HG02759 (cell line): ENCODE data around the gene ITGA7.
A peak's percentile ranks its signal among the peaks of the same experiment; 100 is the strongest.

ENCODE experiments used
- ATAC-seq: cut with Tn5 transposase; IDR thresholded peaks from one replicate; pipeline ENCODE4 v1.9.1; 2021; ENCODE audit warnings: mild to moderate bottlenecking, moderate library complexity; ENCODE audit not compliant: unreplicated experiment

The ITGA7 gene

DNA sequence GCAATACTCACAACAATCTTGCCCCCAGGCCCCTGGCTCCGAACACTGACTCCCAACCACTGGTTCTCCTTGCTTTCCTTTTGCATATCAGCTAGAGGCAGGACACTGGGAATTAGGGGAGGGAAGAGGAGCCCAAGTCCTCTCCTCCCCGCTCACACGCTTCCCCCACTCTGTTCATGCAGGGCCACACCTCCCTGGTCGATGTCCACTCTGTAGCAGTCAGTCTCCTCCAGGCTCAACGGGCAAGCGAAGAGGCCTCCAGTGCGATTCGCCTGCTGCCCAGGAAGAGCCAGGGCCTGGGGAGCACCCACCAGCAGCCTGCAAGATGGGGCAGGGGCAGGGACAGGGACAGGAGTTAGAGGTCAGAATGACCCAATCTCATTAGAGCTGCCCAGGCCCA lies 4.8 kb downstream of the ITGA7 start:
- ATAC-seq: no peak

DNA sequence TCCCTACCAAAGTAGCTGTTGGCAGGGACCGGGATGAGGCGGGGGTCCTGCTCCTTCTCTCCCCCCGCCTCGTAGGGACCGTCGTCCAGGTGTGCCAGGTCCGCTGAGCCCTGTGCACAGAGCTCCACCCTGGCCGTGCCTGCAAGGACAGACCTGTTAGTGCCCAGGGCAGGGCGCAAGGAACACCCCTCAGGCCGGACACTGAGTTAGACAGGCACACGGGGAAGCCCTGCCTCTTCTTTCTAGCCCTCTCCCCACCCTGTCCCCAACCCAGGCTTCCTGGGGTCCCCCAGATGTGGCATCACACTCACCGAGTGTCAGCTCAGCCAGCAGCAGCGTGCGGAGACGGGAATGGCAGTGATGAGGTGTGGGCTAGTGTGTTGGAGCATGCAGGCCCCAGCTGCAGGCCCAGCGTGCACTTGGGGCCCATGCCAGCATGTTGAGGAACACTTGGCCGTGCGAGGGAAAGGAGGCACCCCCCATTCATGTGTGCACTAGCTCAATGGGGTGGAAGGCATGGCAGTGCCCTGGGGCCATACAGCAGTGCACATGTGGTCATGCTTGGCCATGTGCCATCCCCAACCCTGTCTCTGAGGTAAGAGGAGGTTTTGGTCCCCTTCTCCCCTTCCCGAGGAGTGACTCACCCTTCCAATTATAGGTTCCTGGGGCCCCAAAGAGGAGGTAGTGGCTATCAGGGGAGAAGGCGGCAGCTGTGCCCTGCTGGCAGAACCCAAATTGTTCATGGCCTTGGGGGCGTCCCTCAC lies 7.3 kb downstream of the ITGA7 start:
- ATAC-seq: no peak

DNA sequence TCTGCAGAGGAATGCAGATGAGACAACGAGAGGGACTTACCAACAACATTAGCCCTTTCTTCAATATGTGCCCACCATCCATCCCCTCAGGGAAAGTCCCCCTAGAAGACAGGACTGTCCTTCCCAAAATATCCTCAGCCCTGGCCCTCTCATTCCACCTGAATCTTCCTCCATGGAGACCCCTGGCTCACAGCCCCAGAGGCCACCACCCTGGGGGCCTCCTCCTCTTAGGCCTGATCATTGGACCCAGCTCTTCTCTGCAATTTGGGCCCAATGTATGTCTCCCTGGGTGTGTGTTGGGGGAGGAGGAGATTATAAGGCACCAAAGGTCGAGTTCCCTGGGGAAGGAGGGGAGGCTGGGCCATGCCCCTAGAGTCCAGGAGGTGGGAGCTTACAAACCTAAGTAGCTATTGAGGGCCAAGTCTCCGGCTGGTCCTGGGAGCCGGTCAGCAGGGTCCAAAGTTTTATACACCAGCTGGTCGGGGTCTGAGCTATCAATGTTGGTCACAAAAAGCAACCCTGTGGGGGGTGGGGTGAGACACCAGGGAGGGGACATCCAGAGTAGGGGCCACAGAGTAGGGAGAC lies 8.1 kb downstream of the ITGA7 start:
- no peak for ATAC-seq

DNA sequence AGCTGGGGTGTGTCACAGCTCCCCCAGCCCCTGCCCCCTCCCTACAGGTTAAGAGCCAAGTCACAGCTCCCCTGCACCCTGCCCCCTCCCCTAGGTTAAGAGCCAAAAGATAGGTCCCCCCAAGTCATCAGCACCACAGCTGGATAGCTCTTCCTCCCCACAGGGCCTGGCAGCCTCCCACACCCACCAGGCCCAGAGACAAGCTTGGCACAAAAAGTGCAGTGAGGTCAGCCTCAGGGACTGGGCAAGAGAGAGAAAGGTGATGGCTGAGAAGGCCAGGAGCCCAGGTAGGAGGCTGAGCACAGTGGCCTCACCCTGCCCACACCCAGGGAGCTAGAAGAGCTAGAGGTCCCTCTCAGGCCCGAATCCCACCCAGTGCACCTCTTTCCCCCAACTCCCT lies 8.7 kb downstream of the ITGA7 start:
- ATAC-seq: no peak

DNA sequence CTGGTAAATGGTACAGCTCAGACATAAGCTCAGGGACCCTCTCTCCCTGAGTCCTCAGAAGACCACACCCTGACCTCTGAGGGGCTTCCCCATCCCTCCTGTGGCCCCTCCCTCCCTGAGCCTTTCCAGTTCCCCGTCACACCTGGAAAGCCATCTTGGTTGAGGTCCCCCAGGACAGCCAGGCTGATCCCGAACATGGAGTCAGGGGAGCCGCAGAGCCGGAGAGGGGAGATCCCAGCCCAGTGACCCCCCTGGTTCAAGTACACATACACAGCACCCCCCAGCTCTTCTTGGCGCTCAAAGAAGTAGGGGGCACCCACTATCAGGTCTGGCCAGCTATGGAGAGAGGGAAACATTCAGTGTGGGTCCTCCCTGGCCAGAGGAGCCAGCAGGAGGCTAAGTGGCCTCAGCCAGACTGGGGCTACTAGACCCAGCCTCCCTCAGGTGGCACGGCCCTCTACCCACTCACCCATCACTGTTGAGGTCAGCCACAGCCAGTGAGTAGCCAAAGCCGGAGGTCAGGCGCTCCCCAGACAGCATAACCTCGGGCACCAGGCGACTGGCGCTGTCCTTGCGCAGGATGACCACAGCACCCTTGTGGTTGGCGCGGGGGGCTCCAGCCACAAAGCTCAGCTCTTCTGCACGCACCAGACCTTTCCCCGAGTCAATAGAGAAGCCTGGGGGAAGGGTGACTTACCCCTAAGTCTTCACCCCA lies 9.3 kb downstream of the ITGA7 start:
- no peak for ATAC-seq

DNA sequence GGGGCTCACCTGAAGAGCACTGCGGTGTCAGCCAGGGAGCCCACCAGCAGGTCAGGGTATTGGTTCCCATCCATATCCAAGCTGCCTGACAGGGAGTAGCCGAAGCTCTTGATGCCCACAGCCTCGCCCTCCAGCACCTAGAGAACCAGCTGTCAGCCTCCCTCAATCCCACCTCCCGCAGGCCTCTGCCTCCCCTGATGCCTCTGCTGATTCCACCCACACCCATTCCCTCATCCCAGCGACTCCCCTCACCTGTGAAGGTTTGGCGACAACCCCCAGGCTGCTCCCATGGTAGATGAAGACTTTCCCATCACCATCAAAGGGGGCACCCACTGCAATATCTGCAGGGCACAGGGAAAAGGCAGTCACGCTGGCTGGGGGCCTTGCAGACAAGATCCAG lies 10.0 kb downstream of the ITGA7 start:
- ATAC-seq: no peak

DNA sequence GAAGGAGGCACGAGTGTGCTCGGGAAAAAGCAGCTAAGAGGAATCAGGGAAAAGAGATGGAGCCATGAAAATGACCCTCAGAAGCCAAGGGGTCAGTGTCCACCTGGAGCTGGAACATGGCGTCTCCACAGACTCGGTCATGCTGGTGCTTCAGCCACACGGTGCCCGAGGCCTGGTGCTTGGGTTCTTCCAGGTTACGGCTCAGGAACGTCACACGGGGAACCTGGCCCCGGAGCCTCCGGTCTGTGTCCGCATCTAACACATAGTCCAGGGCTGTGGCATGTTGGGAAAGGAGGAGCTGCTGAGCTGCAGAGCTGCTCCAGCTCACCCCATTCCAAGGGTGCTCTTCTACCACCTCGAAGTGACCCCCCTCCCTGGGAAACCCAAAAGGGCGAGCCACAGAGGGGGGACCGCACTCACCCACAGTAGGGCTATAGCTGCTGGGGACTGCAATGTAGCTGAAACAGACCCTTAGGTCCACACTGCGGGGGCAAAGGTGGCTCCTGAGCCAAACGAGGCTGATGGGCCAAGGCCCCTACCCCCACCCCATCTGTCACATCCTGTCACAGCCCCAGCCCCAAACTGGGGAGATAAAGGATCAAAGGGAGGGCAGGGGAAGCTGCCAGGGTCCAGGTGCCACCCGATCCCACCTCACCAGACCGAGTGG lies 10.8 kb downstream of the ITGA7 start:
- ATAC-seq: no peak

DNA sequence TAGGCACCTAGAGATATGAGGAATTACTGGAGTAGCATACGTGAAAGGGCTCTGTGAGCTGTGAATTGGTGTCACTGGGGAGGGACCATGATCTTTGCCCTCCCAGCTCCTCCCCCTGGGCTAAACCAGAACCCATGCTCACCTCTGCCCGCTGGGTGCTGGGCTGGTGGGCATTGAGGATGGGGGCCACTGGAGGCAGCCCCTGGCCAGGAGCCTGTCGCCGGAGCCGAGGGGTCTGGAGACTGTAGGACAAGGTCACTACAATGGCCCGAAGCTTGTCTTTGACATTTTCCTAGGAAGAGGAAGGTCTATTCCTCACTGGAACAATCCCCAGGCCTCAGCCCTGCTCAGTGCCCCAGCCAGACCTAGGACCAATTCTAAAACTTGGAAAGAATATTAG lies 11.6 kb downstream of the ITGA7 start:
- ATAC-seq: no peak

DNA sequence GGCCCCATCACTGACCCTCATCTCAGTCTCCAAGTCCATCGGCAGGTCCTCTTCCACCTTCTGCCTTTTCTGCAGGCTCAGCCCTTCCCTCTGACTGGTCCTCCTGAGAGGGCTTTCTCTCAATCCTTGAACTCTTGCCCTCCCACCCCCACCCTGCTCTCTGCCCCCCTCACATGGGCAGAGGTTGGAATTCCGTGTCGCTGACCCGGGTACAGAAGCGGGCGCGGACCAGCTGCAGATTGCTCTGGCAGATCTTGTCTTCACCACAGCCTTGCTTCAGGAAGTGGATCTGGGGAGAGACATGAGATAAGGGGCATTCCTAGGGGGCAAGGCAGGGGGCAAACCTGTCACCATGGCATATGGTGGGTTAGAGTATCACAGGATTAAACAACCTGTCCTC lies 12.4 kb downstream of the ITGA7 start:
- ATAC-seq: no peak

DNA sequence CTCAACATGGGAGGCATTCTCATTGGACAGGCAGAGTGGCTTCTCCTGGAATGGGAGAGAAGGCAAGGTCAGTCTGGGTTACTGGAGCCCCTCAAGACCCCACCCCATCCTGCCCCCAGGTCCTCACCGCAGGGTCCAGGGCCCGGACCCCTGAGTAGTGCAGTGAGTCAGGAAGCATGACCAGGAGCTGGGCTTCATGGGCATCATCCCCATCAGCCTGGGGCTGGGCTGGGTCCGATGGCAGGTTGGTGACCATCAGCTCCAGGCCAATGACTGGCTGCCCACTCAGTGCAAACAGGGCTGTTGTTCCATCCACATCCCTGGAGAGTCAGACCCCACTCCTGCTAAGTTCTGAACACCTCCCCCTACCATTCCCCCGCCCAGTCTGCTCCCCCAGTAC lies 13.1 kb downstream of the ITGA7 start:
- no peak for ATAC-seq

DNA sequence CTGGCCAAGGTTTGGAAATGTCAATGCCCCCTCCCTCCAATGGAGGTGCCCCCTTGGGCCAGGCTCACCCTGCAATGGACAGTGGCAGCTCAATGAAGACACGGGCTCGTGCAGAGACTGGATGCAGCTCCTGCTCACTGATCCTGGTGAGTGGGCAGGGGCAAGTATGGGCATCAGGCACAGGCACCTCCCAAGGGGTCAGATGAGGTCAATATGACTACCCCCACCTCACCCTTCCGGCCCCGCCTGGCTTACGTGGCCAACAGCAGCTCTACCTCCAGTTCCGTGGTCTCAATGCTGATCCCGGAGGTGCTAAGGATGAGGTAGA lies 13.6 kb downstream of the ITGA7 start:
- ATAC-seq: no peak

DNA sequence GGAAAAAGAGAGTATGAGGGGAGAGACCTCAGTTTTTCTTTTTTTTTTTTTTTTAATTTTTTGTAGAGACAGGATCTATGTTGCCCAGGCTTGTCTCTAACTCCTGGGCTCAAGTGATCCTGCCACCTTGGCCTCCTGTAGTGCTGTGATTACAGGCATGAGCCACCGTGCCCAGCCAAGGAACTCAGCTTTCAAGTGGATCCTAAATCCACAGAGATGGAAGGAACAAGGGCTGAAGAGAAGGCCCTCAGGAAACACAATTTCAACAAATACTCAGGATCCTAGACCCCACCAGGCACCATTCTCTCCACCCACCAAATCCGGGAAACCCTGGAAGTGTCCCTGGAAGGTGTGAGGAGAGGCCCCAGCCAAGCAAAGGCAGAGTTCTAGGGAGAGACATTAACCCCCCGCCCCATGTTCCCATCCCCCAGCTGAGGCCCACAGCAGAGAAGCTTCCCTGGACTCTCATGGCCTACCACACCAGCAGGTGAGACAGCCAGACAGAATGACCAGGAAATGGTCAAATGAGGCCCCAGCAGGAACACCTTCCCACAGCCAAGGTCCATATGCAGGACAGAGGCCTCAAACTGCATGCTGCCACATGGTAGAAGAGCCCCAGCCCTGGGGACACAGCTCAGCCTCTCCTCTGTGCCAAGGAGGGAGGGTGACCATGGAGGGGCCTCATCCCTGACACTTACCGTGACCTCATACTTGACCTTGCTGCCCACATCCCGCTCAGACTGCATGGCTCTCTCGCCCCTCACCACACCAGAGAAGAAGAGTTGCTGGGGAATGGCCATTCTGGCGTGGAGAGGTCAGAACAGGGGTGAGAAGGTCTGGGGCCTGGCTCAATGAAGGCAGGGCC lies 14.1 kb downstream of the ITGA7 start:
- no peak for ATAC-seq

DNA sequence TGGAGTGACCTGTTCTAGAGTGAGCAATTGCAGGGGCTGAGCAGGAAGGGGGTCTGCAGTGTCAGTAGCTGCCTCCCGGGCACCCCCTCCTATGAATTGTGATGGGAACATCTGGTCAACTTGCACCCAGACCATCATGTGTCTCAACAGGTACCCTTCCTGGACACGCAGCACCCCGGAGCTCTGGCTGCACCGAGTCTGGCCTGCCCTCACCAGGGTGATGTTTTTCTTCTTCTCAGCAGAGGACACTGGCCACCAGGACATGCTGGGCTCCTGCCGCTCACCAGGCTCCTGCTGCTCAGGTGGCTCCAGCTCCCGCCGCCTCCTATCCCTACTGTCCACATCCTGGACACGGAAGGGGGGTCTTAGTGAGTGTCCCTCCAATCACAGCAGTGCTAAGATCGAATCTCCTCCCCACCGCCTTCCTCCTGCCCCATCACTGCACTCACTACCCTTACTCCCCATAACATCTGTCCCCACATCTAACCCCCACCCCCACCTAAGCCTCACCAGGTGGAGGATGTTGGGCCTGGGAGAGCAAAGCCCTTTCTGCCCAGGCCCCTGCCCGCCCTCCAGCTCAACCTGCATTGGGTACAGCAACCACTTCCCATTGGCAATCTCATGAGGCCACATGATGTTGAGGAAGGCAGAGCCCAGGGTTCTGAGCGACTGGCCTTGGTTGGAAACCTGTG lies 14.9 kb downstream of the ITGA7 start:
- no peak for ATAC-seq

DNA sequence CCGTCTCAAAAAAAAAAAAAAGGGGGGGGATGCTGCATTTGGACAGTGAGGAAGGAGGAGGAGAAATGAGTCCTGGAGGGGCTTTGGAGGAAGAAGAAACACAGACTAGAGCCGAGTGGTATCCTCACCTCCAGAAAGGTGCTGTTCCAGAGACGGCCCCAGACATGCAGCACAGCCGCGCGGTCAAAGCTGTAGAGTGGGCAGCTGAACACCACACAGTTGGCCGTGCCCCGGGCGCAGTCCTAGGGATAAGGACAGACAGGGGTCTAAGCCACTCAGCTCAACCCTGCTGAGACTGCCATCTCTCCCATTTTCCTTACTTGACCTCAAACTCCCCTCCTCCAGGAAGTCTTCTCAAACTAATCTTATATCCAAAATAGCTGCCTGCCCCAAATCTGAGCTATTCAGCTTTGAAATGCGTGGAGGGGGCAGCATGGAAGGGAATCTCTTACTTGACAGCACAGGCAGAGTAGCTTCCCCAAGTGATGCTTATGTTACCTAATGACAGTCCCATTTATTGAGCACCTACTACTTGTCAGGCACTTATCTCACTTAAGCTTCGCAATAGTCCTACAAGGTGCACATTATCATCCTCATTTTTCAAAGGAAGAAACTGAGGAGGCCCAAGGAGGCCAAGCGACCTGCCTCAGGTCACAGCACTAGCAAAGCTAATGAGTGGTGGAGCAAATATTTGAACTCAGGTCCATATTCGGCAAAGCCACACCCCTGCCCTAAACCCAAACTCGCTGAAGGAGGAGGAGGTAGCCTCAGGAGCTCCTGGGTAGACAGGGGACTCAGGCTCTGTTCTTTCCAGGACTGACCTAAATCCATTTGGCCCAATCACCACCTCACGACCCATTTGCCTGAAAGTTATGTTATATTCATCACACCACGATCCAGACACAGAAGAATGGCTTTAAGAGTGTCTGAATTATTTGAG lies 18.7 kb downstream of the ITGA7 start:
- no peak for ATAC-seq

DNA sequence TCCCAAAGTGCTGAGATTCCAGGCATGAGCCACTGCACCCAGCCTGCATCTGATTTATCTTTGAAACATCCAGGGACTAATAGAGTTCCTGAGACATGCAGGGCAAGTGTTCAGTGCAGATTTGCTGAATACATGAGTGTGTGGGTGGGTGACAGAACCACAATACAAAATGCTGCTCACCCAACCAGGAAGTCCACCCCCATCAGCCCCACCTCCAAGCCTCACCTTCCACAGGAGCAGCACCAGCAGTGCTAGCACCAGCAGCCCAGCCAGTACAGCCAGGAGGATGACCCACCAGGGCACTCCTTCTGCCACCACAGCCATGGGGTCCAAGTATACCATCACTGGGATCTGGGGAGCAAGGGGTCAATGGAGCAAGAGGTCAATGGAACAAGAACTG lies 20.0 kb downstream of the ITGA7 start:
- ATAC-seq: peak; percentile 49

DNA sequence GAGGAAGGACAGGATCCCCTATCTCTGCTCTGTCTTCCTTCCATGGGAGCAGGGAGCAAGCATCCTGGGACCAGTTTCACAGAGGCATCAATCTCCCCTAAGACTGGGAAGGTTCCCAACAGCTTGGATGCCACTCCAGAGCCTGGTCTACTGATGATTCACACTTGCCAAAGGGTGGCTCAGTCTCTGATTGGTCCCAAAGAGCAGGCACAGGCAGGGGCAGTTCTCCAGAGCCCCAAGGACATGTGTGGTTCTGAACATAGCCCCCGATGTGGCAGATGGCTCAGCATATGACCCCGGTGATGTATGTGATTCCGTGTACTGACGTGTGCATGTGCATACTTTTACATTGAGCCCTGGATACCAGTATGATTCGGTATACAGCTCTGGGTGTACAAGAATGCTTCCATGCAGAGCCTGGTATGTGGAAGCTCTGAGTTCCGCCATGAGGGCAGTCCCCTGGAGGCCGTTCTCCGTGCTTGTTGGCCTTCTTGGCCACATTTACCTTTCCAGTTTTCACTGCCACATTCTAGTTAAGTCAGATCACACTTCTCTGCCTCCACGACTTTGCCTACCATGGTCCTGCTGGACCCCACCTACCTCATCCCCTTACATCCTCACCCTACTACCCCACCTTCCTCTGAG lies 21.2 kb downstream of the ITGA7 start:
- no peak for ATAC-seq

DNA sequence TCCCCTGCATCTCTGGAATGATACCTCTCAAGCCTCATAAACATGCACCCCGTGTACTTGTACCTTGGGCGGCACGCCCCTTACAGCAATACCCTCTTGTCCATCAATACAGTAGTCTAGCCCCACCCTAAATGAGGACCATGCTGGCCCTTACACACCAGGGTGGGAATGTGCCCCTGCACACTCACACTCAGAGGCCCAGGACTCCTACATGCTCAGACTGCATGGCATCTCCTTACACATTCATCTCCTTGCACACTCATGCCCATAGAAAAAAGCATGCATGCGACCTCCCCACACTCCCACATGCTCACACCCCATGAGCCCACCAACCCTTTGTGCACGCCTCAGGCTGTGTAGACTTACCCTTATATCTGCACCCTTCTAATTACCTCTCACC lies 22.0 kb downstream of the ITGA7 start:
- no peak for ATAC-seq

DNA sequence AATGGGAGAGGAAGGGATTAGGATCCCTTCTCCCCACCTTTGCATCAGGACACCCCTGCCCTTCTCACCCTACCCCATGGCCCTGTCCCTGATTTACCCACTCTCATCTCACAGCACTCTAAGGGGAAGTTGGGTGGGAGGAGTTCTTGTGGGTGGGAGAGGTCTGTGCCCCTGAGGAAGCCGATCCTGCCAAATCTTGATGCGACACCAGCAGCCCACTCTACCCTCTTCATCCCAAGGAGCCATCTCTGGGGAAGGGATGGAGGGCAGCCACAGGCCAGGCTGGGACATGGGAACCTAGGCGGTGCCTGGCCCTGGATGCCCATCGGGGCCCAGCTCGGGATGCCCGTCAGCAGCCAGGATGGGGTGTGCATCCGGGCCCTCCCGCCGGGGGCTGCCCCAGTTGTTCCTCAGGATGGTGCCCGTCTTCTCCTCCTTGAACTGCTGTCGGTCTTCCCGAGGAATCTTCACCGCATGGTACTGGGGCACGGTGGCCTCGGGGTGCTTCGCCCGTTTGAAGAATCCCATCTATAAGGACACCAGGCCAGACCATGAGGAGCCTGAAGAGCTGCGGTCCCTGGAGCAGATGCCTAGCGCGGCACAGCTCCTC lies 22.8 kb downstream of the ITGA7 start:
- no peak for ATAC-seq
